ENCODE data around the gene SLC49A3.

The SLC49A3 gene

DNA sequence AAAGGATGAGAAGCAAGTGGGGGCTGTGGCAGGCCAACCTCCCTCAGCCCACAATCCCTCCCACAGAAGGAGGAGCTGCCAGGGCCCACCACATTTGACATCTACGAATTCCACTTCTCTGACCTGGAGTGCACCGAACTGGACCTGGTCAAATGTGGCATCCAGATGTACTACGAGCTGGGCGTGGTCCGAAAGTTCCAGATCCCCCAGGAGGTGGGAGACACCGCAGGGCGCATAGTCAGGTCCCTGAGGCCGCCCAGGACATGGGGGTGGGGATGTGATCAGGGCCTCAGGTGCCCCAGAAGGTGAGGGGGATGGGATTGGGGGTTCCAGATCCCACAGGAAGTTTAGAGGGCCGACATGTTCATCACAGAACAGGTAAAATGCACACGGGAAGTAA is 28.6 kb downstream of the SLC49A3 start:
- Histone ChIP-seq H3K36me3 (no peaks in the 10 kb centered on the region), H3K4me3 (ENCODE audit: low read depth in 1 of 2, low read length in 1 of 2) (no peak overlapping the region), H3K4me1 (ENCODE audit: control insufficient read depth in 1 of 2, insufficient read depth in 1 of 2, low read depth in 1 of 2, low read length in 1 of 2) (peaks cover 4 to 10% of the 10 kb centered on the region in 2 experiments), H3K27me3 (no peaks in the 10 kb centered on the region), H3K27ac (no peak overlapping the region), H3K9me3 (no peaks in the 10 kb centered on the region)
- TF ChIP-seq CTCF (IDR thresholded peaks at IDR 0.05), result no peak

GRCh38 chr4:659851-660250 is 29.1 kb downstream of the SLC49A3 start:
- peaks cover 4 to 10% of the 10 kb centered on the region in 2 experiments for H3K4me1 ChIP-seq (ENCODE audit: control insufficient read depth in 1 of 2, insufficient read depth in 1 of 2, low read depth in 1 of 2, low read length in 1 of 2)
- H3K4me3 ChIP-seq (ENCODE audit: low read depth in 1 of 2, low read length in 1 of 2), result no peak overlapping the region
- no peaks in the 10 kb centered on the region for H3K36me3 ChIP-seq
- no peak for TF ChIP-seq CTCF (IDR thresholded peaks at IDR 0.05)
- H3K9me3 ChIP-seq, result no peaks in the 10 kb centered on the region
- H3K27me3 ChIP-seq, result no peaks in the 10 kb centered on the region
- H3K27ac ChIP-seq, result no peak overlapping the region

- Histone ChIP-seq H3K27ac (no peak overlapping the region), H3K27me3 (no peaks in the 10 kb centered on the region), H3K9me3 (no peaks in the 10 kb centered on the region), H3K4me1 (ENCODE audit: control insufficient read depth in 1 of 2, insufficient read depth in 1 of 2, low read depth in 1 of 2, low read length in 1 of 2) (peaks cover 0 to 7% of the 10 kb centered on the region in 2 experiments), H3K4me3 (ENCODE audit: low read depth in 1 of 2, low read length in 1 of 2) (no peak overlapping the region), H3K36me3 (no peaks in the 10 kb centered on the region)
- no peak for TF ChIP-seq CTCF (IDR thresholded peaks at IDR 0.05)
These were observed 30.0 kb downstream of the SLC49A3 start for GRCh38 chr4:658681-659667.

DNA sequence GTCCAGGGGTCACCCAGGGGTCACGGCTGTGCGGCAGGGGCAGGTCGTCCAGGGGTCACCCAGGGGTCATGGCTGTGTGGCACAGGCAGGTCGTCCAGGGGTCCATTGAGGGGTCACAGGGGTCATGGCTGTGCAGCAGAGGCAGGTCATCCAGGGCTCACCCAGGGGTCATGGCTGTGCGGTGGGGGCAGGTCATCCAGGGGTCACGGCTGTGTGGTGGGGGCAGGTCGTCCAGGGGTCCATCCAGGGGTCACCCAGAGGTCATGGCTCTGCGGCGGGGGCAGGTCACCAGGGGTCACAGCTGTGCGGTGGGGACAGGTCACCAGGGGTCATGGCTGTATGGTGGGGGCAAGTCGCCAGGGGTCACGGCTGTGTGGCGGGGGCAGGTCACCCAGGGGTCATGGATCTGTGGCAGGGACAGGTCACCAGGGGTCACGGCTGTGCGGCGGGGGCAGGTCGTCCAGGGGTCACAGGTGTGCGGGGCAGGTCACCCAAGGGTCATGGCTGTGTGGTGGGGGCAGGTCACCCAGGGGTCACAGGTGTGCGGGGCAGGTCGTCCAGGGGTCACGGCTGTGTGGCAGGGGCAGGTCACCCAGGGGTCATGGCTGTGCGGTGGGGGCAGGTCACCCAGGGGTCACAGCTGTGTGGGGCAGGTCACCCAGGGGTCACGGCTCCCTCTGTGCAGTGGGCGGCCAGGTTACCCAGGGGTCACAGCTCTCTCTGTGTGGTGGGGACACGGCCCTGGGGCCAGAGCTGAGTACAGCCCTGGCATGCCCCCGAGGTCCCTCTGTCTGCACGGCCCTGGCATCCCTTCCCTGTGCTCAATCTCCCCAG is 30.9 kb downstream of the SLC49A3 start:
- TF ChIP-seq CTCF (IDR thresholded peaks at IDR 0.05), result no peak
- Histone ChIP-seq H3K4me1 (ENCODE audit: control insufficient read depth in 1 of 2, insufficient read depth in 1 of 2, low read depth in 1 of 2, low read length in 1 of 2) (peaks cover 0 to under 1% of the 10 kb centered on the region in 2 experiments), H3K27ac (no peak overlapping the region), H3K4me3 (ENCODE audit: low read depth in 1 of 2, low read length in 1 of 2) (no peak overlapping the region), H3K9me3 (no peaks in the 10 kb centered on the region), H3K27me3 (no peaks in the 10 kb centered on the region), H3K36me3 (no peaks in the 10 kb centered on the region)

DNA sequence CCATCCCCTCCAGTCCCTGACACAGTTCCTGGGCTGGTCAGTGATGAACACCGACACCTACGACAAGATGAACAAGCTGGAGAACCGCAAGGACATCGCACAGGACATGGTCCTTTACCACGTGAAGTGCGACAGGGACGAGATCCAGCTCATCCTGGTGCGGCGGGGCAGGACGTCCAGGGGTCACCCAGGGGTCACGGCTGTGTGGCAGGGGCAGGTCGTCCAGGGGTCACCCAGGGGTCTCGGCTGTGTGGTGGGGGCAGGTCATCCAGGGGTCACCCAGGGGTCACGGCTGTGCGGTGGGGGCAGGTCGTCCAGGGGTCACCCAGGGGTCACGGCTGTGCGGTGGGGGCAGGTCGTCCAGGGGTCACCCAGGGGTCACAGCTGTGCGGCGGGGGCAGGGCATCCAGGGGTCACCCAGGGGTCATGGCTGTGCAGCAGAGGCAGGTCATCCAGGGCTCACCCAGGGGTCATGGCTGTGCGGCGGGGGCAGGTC is 31.6 kb downstream of the SLC49A3 start:
- Histone ChIP-seq H3K27me3 (peaks cover 5% of the 10 kb centered on the region), H3K4me1 (ENCODE audit: control insufficient read depth in 1 of 2, insufficient read depth in 1 of 2, low read depth in 1 of 2, low read length in 1 of 2) (no peaks in the 10 kb centered on the region), H3K27ac (no peak overlapping the region), H3K36me3 (no peaks in the 10 kb centered on the region), H3K4me3 (ENCODE audit: low read depth in 1 of 2, low read length in 1 of 2) (no peak overlapping the region), H3K9me3 (no peaks in the 10 kb centered on the region)
- TF ChIP-seq CTCF (IDR thresholded peaks at IDR 0.05), result no peak
